Measurements from ENCODE around the gene ARHGEF3. TPM values are rescaled to one million over a fixed set of nuclear protein-coding genes. Genes with fewer than 3 reads are reported as not detected.

The ARHGEF3 gene
- polyA plus RNA-seq, 3 donors, result 71.4 to 81.2 (median 77.9) TPM

- DNase-seq (ENCODE audit: extremely low read depth in 1 of 11, low read depth in 9 of 11, low spot score in 4 of 11), result peak in 9 of 11 donors; percentile 59 to 83 (median 74)
These were observed 17.9 kb downstream of the ARHGEF3 start for GRCh38 chr3:56783644-56784447.

GRCh38 chr3:56782906-56783305 lies 18.8 kb downstream of the ARHGEF3 start:
- DNase-seq (ENCODE audit: extremely low read depth in 1 of 11, low read depth in 9 of 11, low spot score in 4 of 11), result no peak

- DNase-seq (ENCODE audit: extremely low read depth in 1 of 11, low read depth in 9 of 11, low spot score in 4 of 11), result no peak
These were observed 19.5 kb downstream of the ARHGEF3 start for GRCh38 chr3:56782215-56782614.

GRCh38 chr3:56781762-56782161 lies 20.0 kb downstream of the ARHGEF3 start:
- no peak for DNase-seq (ENCODE audit: extremely low read depth in 1 of 11, low read depth in 9 of 11, low spot score in 4 of 11)

- DNase-seq (ENCODE audit: extremely low read depth in 1 of 11, low read depth in 9 of 11, low spot score in 4 of 11), result no peak
These were observed 20.8 kb downstream of the ARHGEF3 start for GRCh38 chr3:56780936-56781335.

- no peak for DNase-seq (ENCODE audit: extremely low read depth in 1 of 11, low read depth in 9 of 11, low spot score in 4 of 11)
These were observed 22.9 kb downstream of the ARHGEF3 start for GRCh38 chr3:56778893-56779292.

- DNase-seq (ENCODE audit: extremely low read depth in 1 of 11, low read depth in 9 of 11, low spot score in 4 of 11), result no peak
These were observed 25.2 kb downstream of the ARHGEF3 start for GRCh38 chr3:56776556-56776950.

DNA sequence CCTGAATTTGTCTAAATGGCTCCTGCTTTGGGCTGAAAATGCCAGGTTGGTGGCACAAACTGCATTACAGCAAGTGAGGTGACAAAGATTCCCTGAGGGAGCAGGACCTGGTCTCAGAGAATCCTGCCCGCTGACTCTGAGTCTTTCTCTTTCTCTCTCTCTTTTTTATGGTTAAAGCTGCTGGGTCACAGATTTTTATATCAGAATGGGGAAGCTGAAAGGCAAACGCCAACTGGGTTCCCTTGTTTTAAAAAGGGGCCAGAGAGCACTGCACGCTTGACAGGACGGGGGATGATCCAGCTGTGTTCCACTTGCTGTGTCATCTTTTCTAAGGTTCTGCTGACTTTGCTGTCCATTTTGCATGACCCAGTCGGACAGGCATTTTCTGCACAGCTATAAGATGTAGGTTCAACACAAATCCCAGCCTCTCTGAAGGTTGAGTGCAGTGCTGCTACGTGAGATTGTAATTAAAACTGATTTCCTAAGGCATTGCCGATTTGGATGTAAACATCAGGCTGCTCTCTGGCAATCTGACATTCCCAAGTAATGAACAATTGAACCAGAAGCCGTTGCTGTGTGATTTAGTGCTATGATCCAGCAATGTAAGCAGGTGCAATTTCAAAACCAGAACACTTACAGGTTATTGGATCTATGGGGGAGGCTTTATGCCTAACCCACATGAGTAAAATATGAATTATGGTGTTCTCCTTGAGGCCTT lies 25.8 kb downstream of the ARHGEF3 start:
- no peak for DNase-seq (ENCODE audit: extremely low read depth in 1 of 11, low read depth in 9 of 11, low spot score in 4 of 11)

GRCh38 chr3:56775445-56775837 lies 26.3 kb downstream of the ARHGEF3 start:
- DNase-seq (ENCODE audit: extremely low read depth in 1 of 11, low read depth in 9 of 11, low spot score in 4 of 11), result no peak

DNA sequence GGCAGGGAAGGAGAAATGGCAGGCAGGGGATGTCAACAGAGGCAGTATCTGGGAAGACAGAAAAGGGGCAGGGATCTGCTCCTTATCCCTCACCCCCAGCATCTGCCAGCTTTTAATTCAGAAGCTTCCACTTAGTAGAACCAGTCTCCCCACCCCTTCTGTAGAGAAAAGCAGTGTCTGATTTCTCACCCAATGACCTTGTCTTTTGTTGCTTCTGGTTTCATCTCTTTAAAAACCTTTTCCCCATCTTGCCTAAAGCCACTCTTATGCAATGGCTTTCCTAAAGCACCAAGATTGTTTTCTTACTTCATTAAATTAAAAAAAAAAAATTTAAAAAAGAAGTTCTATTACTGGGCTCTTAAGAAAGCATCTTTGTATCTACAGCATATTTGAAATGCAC lies 27.8 kb downstream of the ARHGEF3 start:
- DNase-seq (ENCODE audit: extremely low read depth in 1 of 11, low read depth in 9 of 11, low spot score in 4 of 11), result no peak

GRCh38 chr3:56772952-56773938 lies 28.5 kb downstream of the ARHGEF3 start:
- DNase-seq (ENCODE audit: extremely low read depth in 1 of 11, low read depth in 9 of 11, low spot score in 4 of 11), result no peak

GRCh38 chr3:56771376-56771775 lies 30.4 kb downstream of the ARHGEF3 start:
- DNase-seq (ENCODE audit: extremely low read depth in 1 of 11, low read depth in 9 of 11, low spot score in 4 of 11), result no peak

- DNase-seq (ENCODE audit: extremely low read depth in 1 of 11, low read depth in 9 of 11, low spot score in 4 of 11), result no peak
These were observed 32.5 kb downstream of the ARHGEF3 start for GRCh38 chr3:56769116-56769707.

- no peak for DNase-seq (ENCODE audit: extremely low read depth in 1 of 11, low read depth in 9 of 11, low spot score in 4 of 11)
These were observed 36.7 kb downstream of the ARHGEF3 start for GRCh38 chr3:56764904-56765547.

DNA sequence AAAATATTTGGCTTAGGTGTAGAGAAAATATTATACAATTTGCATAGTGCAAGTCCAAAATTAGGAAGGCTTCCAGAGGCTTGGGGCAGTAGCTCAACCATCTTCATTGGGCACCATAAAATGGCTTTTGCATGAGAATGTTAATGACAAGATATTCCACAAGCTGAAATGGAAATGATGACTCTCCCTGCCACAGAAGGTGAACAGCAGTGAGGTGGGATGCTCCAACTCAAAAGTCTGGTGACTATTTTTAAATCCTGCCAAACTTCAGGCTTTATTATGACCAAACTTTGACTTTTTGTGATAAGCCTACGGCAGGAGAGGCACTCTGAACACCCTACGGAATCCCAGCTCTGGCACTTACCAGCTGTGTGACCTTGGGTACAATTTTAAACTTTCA lies 37.6 kb downstream of the ARHGEF3 start:
- no peak for DNase-seq (ENCODE audit: extremely low read depth in 1 of 11, low read depth in 9 of 11, low spot score in 4 of 11)

- no peak for DNase-seq (ENCODE audit: extremely low read depth in 1 of 11, low read depth in 9 of 11, low spot score in 4 of 11)
These were observed 38.5 kb downstream of the ARHGEF3 start for GRCh38 chr3:56763233-56763632.

GRCh38 chr3:56762718-56763117 lies 39.0 kb downstream of the ARHGEF3 start:
- DNase-seq (ENCODE audit: extremely low read depth in 1 of 11, low read depth in 9 of 11, low spot score in 4 of 11), result no peak

DNA sequence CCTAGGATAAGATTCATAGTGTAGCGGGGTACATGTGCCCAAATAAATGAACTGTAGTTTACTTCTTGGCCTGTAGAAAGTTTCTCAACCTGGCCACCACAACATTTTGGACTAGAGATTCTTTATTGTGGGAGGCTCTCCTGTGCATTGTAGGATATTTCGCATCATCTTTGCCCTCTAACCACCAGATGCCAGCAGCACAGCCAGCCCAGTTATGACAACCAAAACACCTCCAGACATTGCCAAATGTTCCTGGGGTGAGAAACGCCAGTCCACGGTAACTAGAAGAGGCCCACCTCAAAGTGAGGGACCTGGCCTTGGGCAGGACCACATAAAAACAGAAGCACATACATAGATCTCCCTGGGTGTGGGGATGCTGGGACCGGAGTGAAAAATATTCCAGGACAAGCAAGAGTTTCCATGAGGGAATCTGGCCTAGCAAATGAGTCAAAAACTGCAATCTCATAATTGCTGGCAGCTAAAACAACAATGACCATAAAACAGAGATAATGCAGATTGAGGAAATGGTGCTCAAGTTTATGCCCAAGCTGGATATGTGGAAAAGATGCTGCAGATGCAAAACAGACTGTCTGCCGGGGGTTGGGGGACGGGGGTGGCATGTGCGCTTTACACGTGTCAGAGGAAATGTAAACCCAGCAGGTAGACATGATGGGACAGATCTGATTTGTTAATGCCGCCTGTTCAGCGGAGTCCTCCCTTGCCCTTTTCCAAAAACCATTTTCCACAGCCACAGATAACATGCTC lies 39.7 kb downstream of the ARHGEF3 start:
- no peak for DNase-seq (ENCODE audit: extremely low read depth in 1 of 11, low read depth in 9 of 11, low spot score in 4 of 11)

Measured in renal cortex interstitium (tissue), 11 donors.